ENCODE measurements around the gene PMEPA1.
A peak's percentile ranks its signal among the peaks of the same experiment; 100 is the strongest.
"Not testable (repeated sequence)": the region's sequence is repeated elsewhere in the genome, so short reads cannot be mapped to it uniquely, and the experiment has no call there.

The PMEPA1 gene

DNA sequence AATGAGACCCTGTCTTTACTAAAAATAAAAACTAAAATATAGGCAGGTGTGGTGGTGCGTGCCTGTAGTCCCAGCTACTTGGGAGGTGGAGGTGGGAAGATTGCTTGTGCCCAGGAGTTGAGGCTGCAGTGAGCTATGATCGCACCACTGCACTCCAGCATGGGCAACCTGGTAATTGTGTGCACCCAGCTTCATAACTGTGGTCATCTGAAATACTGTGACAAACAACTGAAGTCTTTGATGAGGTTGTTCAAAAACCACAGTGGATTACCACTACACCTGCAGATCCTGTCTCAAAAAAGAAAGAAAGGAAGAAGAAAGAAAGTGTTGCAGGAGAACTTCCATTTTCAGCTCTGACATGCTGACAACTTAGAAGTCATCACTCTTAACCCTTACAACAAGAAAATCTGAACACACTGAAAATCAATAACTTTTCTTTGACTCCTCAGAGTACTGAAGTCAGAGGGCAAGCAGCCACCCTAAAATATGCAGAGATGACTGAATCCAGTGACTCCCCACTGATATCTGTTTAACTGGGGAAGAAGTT, 75.8 kb downstream of the PMEPA1 start:
- H3K4me1 ChIP-seq (ENCODE audit: control insufficient read depth in 1 of 2, insufficient read depth in 2 of 2, low read length in 2 of 2), result peaks cover 0 to under 1% of the 10 kb centered on the region in 2 donors
- no peak overlapping the region for H3K27ac ChIP-seq (ENCODE audit: low read length)
- H3K4me3 ChIP-seq (ENCODE audit: low read depth in 1 of 2, low read length in 2 of 2), result no peak overlapping the region
- no peaks in the 10 kb centered on the region for H3K27me3 ChIP-seq (ENCODE audit: low read depth, low read length)
- H3K9me3 ChIP-seq (ENCODE audit: control insufficient read depth in 1 of 2, low read length in 2 of 2), result no peaks in the 10 kb centered on the region
- no peaks in the 10 kb centered on the region for H3K36me3 ChIP-seq (ENCODE audit: control insufficient read depth in 1 of 2, insufficient read depth in 2 of 2, low read length in 2 of 2)

DNA sequence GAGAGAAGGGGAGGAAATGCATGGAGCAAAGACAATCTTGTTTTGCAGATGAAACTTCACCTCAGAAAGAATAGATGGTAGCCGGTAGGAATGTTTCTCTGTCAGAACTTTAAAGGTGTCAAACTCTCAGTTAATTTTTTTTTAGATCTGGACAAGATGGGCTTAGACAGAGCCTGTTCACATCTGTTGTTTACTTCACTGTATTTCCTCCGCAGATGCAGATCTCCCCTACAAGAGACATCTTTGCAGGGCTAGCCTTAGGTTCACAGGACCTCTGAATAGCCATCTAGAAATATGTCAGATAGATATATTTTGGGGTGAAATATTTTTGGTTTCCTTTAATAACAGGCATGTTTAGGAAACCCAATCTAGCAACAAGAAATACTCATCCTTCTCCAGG, 77.5 kb downstream of the PMEPA1 start:
- Histone ChIP-seq H3K9me3 (ENCODE audit: control insufficient read depth in 1 of 2, low read length in 2 of 2) (no peaks in the 10 kb centered on the region), H3K36me3 (ENCODE audit: control insufficient read depth in 1 of 2, insufficient read depth in 2 of 2, low read length in 2 of 2) (no peaks in the 10 kb centered on the region), H3K27me3 (ENCODE audit: low read depth, low read length) (no peaks in the 10 kb centered on the region), H3K4me1 (ENCODE audit: control insufficient read depth in 1 of 2, insufficient read depth in 2 of 2, low read length in 2 of 2) (peaks cover 5 to 8% of the 10 kb centered on the region in 2 donors), H3K27ac (ENCODE audit: low read length) (no peak overlapping the region), H3K4me3 (ENCODE audit: low read depth in 1 of 2, low read length in 2 of 2) (no peak overlapping the region)

DNA sequence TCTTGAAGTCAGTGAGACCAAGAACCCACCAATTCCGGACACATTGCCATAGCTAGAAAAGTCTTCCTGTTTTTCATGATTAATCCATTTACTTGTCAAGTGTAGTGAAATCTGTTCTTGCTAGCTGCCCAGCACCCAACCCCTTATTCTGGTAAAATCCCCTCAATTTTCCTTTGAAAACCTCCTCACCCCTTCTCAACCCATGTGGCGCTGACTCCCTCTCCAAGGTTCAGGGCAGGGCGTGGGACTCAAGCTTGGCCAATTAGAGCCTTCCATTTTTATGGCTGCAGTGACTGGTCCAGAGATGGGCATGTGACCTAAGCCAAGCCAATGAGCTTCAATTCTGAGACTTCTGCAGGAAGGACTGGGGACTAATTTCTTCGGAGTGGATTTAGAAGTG, 79.8 kb downstream of the PMEPA1 start:
- no peaks in the 10 kb centered on the region for H3K36me3 ChIP-seq (ENCODE audit: control insufficient read depth in 1 of 2, insufficient read depth in 2 of 2, low read length in 2 of 2)
- no peak overlapping the region for H3K4me3 ChIP-seq (ENCODE audit: low read depth in 1 of 2, low read length in 2 of 2)
- H3K27ac ChIP-seq (ENCODE audit: low read length), result no peak overlapping the region
- peaks cover 0 to 5% of the 10 kb centered on the region in 2 donors for H3K9me3 ChIP-seq (ENCODE audit: control insufficient read depth in 1 of 2, low read length in 2 of 2)
- no peaks in the 10 kb centered on the region for H3K27me3 ChIP-seq (ENCODE audit: low read depth, low read length)
- peaks cover 5 to 9% of the 10 kb centered on the region in 2 donors for H3K4me1 ChIP-seq (ENCODE audit: control insufficient read depth in 1 of 2, insufficient read depth in 2 of 2, low read length in 2 of 2)

- H3K4me1 ChIP-seq (ENCODE audit: control insufficient read depth in 1 of 2, insufficient read depth in 2 of 2, low read length in 2 of 2); H3K36me3 ChIP-seq (ENCODE audit: control insufficient read depth in 1 of 2, insufficient read depth in 2 of 2, low read length in 2 of 2); H3K4me3 ChIP-seq (ENCODE audit: low read depth in 1 of 2, low read length in 2 of 2); H3K27ac ChIP-seq (ENCODE audit: low read length); H3K27me3 ChIP-seq (ENCODE audit: low read depth, low read length); H3K9me3 ChIP-seq (ENCODE audit: control insufficient read depth in 1 of 2, low read length in 2 of 2): not testable (repeated sequence)
These were observed 80.3 kb downstream of the PMEPA1 start for GRCh38 chr20:57629491-57629901.

DNA sequence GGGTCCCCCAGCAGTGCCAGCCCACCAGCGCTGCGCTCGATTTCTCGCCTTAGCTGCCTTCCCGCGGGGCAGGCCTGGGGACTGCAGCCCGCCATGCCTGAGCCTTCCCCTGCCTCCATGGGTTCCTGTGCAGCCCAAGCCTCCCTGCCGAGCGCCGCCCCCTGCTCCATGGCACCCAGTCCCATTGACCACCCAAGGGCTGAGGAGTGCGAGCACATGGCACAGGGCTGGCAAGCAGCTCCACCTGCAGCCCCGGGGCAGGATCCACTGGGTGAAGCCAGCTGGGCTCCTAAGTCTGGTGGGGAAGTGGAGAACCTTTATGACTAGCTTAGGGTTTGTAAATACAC, 80.9 kb downstream of the PMEPA1 start:
- H3K4me3 ChIP-seq (ENCODE audit: low read depth in 1 of 2, low read length in 2 of 2); H3K4me1 ChIP-seq (ENCODE audit: control insufficient read depth in 1 of 2, insufficient read depth in 2 of 2, low read length in 2 of 2); H3K27ac ChIP-seq (ENCODE audit: low read length): not testable (repeated sequence)

DNA sequence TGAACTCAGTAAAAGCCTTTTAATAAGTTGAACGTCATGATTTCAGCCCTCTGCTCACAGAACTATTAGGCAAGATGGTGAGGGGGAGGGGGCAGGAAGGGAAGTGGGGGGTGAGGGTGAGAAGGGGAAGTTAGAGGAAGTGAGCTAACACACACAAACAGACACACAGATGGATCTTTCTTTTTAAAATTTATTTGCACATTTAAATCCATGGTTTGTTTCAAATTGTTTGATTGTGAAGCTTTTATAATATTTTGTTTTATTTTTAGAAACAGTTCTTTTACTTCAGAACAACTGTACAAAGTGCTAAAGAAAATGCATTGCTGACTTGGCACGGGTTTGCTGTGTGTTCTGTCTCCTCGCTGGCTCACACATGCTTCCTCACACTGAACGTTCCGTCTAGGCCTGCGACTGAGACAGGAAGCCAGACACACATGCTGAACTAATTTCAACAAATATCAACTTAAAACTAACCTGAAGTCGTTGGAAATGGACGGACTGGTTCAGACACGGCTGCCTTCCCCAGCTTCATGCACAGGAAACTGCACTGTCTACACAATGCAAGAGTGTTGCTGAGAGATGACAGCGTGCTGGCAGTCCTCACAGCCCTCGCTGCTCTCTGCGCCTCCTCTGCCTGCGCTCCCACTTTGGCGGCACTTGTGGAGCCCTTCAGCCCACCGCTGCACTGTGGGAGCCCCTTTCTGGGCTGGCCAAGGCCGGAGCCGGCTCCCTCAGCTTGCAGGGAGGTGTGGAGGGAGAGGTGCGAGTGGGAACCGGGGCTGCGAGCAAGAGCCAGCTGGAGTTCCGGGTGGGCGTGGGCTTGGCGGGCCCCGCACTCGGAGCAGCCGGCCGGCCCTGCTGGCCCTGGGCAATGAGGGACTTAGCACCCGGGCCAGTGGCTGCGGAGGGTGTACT, 81.5 kb downstream of the PMEPA1 start:
- Histone ChIP-seq H3K4me3 (ENCODE audit: low read depth in 1 of 2, low read length in 2 of 2) (peak overlapping the region in 1 of 2 donors; percentile 49), H3K4me1 (ENCODE audit: control insufficient read depth in 1 of 2, insufficient read depth in 2 of 2, low read length in 2 of 2) (peaks cover 5 to 9% of the 10 kb centered on the region in 2 donors), H3K9me3 (ENCODE audit: control insufficient read depth in 1 of 2, low read length in 2 of 2) (peaks cover 0 to 8% of the 10 kb centered on the region in 2 donors), H3K27ac (ENCODE audit: low read length) (peak overlapping the region; percentile 62), H3K27me3 (ENCODE audit: low read depth, low read length) (no peaks in the 10 kb centered on the region), H3K36me3 (ENCODE audit: control insufficient read depth in 1 of 2, insufficient read depth in 2 of 2, low read length in 2 of 2) (no peaks in the 10 kb centered on the region)

More for the DNA sequence above, 80.9 kb downstream of the PMEPA1 start:
- not testable (repeated sequence) for H3K9me3 ChIP-seq (ENCODE audit: control insufficient read depth in 1 of 2, low read length in 2 of 2); H3K27me3 ChIP-seq (ENCODE audit: low read depth, low read length); H3K36me3 ChIP-seq (ENCODE audit: control insufficient read depth in 1 of 2, insufficient read depth in 2 of 2, low read length in 2 of 2)

GRCh38 chr20:57627339-57627738, 82.5 kb downstream of the PMEPA1 start:
- Histone ChIP-seq H3K27ac (ENCODE audit: low read length) (peak overlapping the region; percentile 62), H3K27me3 (ENCODE audit: low read depth, low read length) (no peaks in the 10 kb centered on the region), H3K4me1 (ENCODE audit: control insufficient read depth in 1 of 2, insufficient read depth in 2 of 2, low read length in 2 of 2) (peaks cover 5 to 9% of the 10 kb centered on the region in 2 donors), H3K9me3 (ENCODE audit: control insufficient read depth in 1 of 2, low read length in 2 of 2) (peaks cover 0 to 8% of the 10 kb centered on the region in 2 donors), H3K4me3 (ENCODE audit: low read depth in 1 of 2, low read length in 2 of 2) (no peak overlapping the region), H3K36me3 (ENCODE audit: control insufficient read depth in 1 of 2, insufficient read depth in 2 of 2, low read length in 2 of 2) (no peaks in the 10 kb centered on the region)

GRCh38 chr20:57625978-57626377, 83.8 kb downstream of the PMEPA1 start:
- H3K27ac ChIP-seq (ENCODE audit: low read length), result no peak overlapping the region

GRCh38 chr20:57625181-57625958, 84.4 kb downstream of the PMEPA1 start:
- Histone ChIP-seq H3K27me3 (ENCODE audit: low read depth, low read length) (no peaks in the 10 kb centered on the region), H3K4me1 (ENCODE audit: control insufficient read depth in 1 of 2, insufficient read depth in 2 of 2, low read length in 2 of 2) (peaks cover 5 to 9% of the 10 kb centered on the region in 2 donors), H3K27ac (ENCODE audit: low read length) (no peak overlapping the region), H3K36me3 (ENCODE audit: control insufficient read depth in 1 of 2, insufficient read depth in 2 of 2, low read length in 2 of 2) (no peaks in the 10 kb centered on the region), H3K4me3 (ENCODE audit: low read depth in 1 of 2, low read length in 2 of 2) (no peak overlapping the region), H3K9me3 (ENCODE audit: control insufficient read depth in 1 of 2, low read length in 2 of 2) (peaks cover 0 to 8% of the 10 kb centered on the region in 2 donors)

More at GRCh38 chr20:57625978-57626377, 83.8 kb downstream of the PMEPA1 start:
- Histone ChIP-seq H3K4me1 (ENCODE audit: control insufficient read depth in 1 of 2, insufficient read depth in 2 of 2, low read length in 2 of 2) (peaks cover 5 to 9% of the 10 kb centered on the region in 2 donors), H3K9me3 (ENCODE audit: control insufficient read depth in 1 of 2, low read length in 2 of 2) (peaks cover 0 to 8% of the 10 kb centered on the region in 2 donors), H3K27me3 (ENCODE audit: low read depth, low read length) (no peaks in the 10 kb centered on the region), H3K4me3 (ENCODE audit: low read depth in 1 of 2, low read length in 2 of 2) (no peak overlapping the region), H3K36me3 (ENCODE audit: control insufficient read depth in 1 of 2, insufficient read depth in 2 of 2, low read length in 2 of 2) (no peaks in the 10 kb centered on the region)

GRCh38 chr20:57624124-57624523, 85.7 kb downstream of the PMEPA1 start:
- no peak overlapping the region for H3K4me3 ChIP-seq (ENCODE audit: low read depth in 1 of 2, low read length in 2 of 2)
- peaks cover 0 to 8% of the 10 kb centered on the region in 2 donors for H3K9me3 ChIP-seq (ENCODE audit: control insufficient read depth in 1 of 2, low read length in 2 of 2)
- H3K4me1 ChIP-seq (ENCODE audit: control insufficient read depth in 1 of 2, insufficient read depth in 2 of 2, low read length in 2 of 2), result peaks cover 5 to 9% of the 10 kb centered on the region in 2 donors
- no peak overlapping the region for H3K27ac ChIP-seq (ENCODE audit: low read length)
- H3K36me3 ChIP-seq (ENCODE audit: control insufficient read depth in 1 of 2, insufficient read depth in 2 of 2, low read length in 2 of 2), result no peaks in the 10 kb centered on the region
- no peaks in the 10 kb centered on the region for H3K27me3 ChIP-seq (ENCODE audit: low read depth, low read length)
